ENCODE measurements around the gene PLXNC1. TPM values are rescaled to one million over a fixed set of nuclear protein-coding genes. Genes with fewer than 3 reads are reported as not detected.

Gene PLXNC1
- total RNA-seq, 1 donor from 2014 or later, result 15.7 TPM

DNA sequence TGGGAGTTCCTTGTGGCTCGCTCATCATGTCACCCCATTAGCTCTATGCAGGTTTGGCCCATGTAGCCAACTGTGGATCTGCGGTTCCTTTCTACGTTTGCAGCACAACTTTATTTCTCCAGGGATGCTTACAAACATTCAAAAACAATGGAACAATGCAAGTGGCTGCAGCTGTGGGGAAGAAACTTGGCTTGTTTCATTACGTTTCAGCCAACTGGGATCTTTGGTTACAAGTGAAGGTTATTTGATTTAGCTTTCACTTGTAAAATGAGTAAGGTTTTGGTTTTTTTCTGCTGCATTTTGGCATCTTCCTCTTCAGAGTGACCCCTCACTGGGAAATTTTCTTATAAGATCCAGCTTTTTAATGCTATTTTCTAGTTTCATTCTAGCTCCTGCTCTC lies 105.9 kb downstream of the PLXNC1 start:
- H3K27ac ChIP-seq, result no peak overlapping the region
- intact Hi-C loops (cut with DNase I), result no loop called here
- H3K9me3 ChIP-seq, result no peaks in the 10 kb centered on the region
- H3K4me1 ChIP-seq, result no peaks in the 10 kb centered on the region
- ATAC-seq, result no peak
- H3K4me3 ChIP-seq, result no peak overlapping the region
- no peaks in the 10 kb centered on the region for H3K36me3 ChIP-seq
- TF ChIP-seq, protein P1, sequence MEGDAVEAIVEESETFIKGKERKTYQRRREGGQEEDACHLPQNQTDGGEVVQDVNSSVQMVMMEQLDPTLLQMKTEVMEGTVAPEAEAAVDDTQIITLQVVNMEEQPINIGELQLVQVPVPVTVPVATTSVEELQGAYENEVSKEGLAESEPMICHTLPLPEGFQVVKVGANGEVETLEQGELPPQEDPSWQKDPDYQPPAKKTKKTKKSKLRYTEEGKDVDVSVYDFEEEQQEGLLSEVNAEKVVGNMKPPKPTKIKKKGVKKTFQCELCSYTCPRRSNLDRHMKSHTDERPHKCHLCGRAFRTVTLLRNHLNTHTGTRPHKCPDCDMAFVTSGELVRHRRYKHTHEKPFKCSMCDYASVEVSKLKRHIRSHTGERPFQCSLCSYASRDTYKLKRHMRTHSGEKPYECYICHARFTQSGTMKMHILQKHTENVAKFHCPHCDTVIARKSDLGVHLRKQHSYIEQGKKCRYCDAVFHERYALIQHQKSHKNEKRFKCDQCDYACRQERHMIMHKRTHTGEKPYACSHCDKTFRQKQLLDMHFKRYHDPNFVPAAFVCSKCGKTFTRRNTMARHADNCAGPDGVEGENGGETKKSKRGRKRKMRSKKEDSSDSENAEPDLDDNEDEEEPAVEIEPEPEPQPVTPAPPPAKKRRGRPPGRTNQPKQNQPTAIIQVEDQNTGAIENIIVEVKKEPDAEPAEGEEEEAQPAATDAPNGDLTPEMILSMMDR (IDR thresholded peaks at IDR 0.05), result no peak
- H3K27me3 ChIP-seq, result no peaks in the 10 kb centered on the region
- no peak for DNase-seq

DNA sequence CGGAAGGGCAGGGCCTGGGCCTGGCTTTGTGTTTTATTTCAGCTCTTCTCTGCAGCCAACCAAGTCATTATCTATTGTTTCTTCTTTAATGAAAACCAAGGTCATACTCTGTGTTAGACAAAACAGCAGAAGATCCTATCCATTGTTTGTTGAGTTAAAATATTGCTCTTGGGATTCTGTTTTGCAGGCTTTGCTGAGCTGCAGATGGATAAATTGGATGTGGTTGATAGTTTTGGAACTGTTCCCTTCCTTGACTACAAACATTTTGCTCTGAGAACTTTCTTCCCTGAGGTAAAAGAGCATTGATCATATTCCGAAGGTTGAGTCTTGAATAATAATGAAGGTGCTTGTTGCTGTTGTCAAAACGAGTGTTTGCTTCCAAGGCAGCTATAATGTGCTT lies 106.6 kb downstream of the PLXNC1 start:
- no peak for DNase-seq
- Histone ChIP-seq H3K27ac (no peak overlapping the region), H3K4me1 (no peaks in the 10 kb centered on the region), H3K36me3 (no peaks in the 10 kb centered on the region), H3K4me3 (no peak overlapping the region), H3K9me3 (no peaks in the 10 kb centered on the region), H3K27me3 (no peaks in the 10 kb centered on the region)
- TF ChIP-seq, protein P1 (IDR thresholded peaks at IDR 0.05), result no peak
- intact Hi-C loops (cut with DNase I), result no loop called here
- ATAC-seq, result no peak

DNA sequence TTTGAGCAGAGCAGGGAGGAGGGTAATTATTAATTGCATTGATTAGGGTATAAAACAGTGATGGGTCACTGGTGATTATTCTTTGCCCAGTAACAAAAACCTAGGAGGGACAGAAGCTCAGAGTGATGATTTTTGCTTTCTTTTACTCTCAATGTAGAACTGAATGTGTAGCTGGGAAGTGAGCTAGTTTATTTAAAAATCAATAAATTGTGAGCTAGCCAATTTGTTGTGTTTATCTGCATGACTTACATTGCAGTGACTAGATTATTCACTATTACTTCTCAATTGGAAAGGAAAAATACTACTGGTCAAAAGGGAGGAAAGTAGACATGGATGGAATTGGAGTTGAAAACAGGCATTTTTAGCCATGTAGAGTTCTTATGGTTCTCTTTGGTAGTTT lies 107.1 kb downstream of the PLXNC1 start:
- no peak overlapping the region for H3K27ac ChIP-seq
- intact Hi-C loops (cut with DNase I), result no loop called here

DNA sequence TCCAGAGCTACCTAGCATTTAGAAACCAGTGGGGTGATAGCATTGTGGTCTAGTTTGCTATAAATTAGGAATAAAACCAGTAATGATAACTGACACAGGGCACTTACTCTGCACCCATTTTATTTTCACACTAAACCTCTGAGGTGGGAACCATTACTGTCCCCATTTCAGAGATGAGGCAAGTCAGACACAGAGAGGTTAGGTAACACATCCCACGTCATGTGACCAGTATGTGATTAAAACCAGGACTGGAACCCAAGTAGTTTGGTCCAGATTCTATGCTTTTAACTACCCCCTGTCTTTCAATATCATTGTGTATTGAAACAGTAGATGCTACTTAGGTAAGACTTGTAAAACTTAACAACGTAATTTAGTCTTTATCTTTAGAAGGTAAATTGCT lies 110.2 kb downstream of the PLXNC1 start:
- intact Hi-C loops (cut with DNase I), result no loop called here
- H3K4me1 ChIP-seq, result peaks cover 22% of the 10 kb centered on the region
- no peaks in the 10 kb centered on the region for H3K36me3 ChIP-seq
- TF ChIP-seq, protein P1 (IDR thresholded peaks at IDR 0.05), result no peak
- DNase-seq (no peak), ATAC-seq (no peak)
- H3K27me3 ChIP-seq, result no peaks in the 10 kb centered on the region
- H3K4me3 ChIP-seq, result no peak overlapping the region
- no peak overlapping the region for H3K27ac ChIP-seq
- H3K9me3 ChIP-seq, result no peaks in the 10 kb centered on the region

More for the DNA sequence above, 107.1 kb downstream of the PLXNC1 start:
- TF ChIP-seq, protein P1 (IDR thresholded peaks at IDR 0.05), result no peak
- no peak for DNase-seq
- Histone ChIP-seq H3K36me3 (no peaks in the 10 kb centered on the region), H3K4me3 (no peak overlapping the region), H3K4me1 (no peaks in the 10 kb centered on the region), H3K9me3 (no peaks in the 10 kb centered on the region), H3K27me3 (no peaks in the 10 kb centered on the region)
- no peak for ATAC-seq

DNA sequence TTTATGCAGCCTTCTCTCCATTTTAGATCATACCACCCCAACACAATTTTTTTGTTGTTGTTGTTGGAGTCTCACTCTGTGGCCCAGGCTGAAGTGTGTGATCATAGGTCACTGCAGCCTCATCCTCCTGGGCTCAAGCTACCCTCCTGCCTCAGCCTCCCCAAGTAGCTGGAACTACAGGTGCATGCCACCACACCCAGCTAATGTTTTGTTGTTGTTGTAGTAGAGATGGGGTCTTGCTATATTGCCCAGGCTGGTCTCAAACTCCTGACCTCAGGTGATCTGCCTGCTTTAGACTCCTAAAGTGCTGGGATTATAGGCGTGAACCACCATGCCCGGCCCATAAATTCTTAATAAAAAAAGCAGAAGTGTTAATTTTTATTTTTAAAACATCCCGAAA lies 111.6 kb downstream of the PLXNC1 start:
- no peak overlapping the region for H3K4me3 ChIP-seq
- no peak overlapping the region for H3K27ac ChIP-seq
- TF ChIP-seq, protein P1 (IDR thresholded peaks at IDR 0.05), result no peak
- peaks cover 37% of the 10 kb centered on the region for H3K4me1 ChIP-seq
- ATAC-seq, result no peak
- no peaks in the 10 kb centered on the region for H3K36me3 ChIP-seq
- no peaks in the 10 kb centered on the region for H3K9me3 ChIP-seq
- H3K27me3 ChIP-seq, result no peaks in the 10 kb centered on the region
- intact Hi-C loops (cut with DNase I), result no loop called here
- no peak for DNase-seq

DNA sequence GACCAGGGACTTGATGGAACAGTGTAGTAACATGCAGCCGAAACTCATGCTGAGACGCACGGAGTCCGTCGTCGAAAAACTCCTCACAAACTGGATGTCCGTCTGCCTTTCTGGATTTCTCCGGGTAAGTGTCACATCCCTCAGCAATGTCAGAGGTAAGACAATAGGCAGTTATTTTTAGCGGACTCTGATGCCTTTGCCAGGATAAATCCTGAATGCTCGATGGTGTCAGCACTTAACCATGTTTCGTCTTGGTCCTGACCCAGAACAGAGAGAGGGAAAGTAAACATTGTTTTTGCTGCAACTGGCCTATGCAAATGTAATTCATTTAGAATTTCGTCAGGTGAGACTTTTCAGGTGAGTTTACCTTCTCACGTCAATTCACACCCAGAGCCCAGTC lies 112.3 kb downstream of the PLXNC1 start:
- no peak for DNase-seq
- intact Hi-C loops (cut with DNase I), result no loop called here

More for the DNA sequence above, 112.3 kb downstream of the PLXNC1 start:
- H3K27ac ChIP-seq, result no peak overlapping the region
- no peak for ATAC-seq
- no peaks in the 10 kb centered on the region for H3K27me3 ChIP-seq
- H3K4me3 ChIP-seq, result no peak overlapping the region
- peaks cover 39% of the 10 kb centered on the region for H3K4me1 ChIP-seq
- no peaks in the 10 kb centered on the region for H3K36me3 ChIP-seq
- TF ChIP-seq, protein P1 (IDR thresholded peaks at IDR 0.05), result no peak
- no peaks in the 10 kb centered on the region for H3K9me3 ChIP-seq

All from upper lobe of right lung (tissue), 1 donor.